ENCODE results near the gene ZNF804A.

DNA sequence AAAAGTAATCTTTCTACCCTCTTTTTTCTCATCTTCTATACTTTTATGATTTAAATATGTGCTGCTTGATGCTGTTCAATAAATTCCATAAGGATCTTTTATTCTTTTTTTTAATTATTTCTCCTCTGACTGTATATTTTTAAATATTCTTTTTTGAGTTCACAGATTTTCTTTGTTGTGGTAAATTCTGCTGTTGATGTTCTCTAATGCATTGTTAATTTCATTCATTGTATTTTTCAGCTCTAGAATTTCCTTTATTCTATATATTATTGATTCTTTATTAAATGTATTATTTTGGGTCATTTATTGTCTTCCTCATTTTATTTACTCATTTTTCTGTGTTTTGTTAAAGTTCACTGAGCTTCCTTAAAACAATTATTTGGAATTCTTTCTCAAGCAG is 260.9 kb downstream of the ZNF804A start:
- TF ChIP-seq FOXM1 (IDR thresholded peaks at IDR 0.05; ENCODE audit: borderline replicate concordance) (no peak), BHLHE40 (IDR thresholded peaks at IDR 0.05; ENCODE audit: borderline replicate concordance) (no peak), SP1 (IDR thresholded peaks at IDR 0.05) (no peak), ZNF384 (IDR thresholded peaks at IDR 0.05) (no peak)

Measured in HEK293T (cell line).